ENCODE results near the gene TEX48.
A peak's percentile ranks its signal among the peaks of the same experiment; 100 is the strongest.

Gene TEX48

DNA sequence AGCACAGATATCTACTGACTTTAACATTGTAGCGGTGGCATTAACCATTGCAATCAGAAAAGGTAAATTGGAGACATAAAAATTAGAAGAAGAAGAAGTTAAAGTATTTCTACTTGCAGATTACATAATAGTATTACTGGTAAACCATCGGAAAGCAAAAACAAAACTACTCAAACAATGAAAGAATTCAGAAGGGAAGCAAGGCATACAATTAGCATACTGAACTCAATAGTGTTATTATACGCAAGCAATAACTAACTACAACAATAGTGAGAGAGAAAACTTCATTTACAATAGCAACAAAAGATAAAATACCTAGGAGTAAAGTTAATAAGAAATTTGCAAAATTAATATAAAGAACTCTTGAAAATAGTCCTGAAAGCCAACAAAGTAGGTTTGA lies 17.8 kb downstream of the TEX48 start:
- H3K9me3 ChIP-seq (ENCODE audit: severe bottlenecking): no peaks in the 10 kb centered on the region
- no peaks in the 10 kb centered on the region for H3K27me3 ChIP-seq (ENCODE audit: insufficient read depth, low read depth, severe bottlenecking)
- no peak overlapping the region for H3K4me3 ChIP-seq (ENCODE audit: low read depth, low read length)
- TF ChIP-seq, protein P1, sequence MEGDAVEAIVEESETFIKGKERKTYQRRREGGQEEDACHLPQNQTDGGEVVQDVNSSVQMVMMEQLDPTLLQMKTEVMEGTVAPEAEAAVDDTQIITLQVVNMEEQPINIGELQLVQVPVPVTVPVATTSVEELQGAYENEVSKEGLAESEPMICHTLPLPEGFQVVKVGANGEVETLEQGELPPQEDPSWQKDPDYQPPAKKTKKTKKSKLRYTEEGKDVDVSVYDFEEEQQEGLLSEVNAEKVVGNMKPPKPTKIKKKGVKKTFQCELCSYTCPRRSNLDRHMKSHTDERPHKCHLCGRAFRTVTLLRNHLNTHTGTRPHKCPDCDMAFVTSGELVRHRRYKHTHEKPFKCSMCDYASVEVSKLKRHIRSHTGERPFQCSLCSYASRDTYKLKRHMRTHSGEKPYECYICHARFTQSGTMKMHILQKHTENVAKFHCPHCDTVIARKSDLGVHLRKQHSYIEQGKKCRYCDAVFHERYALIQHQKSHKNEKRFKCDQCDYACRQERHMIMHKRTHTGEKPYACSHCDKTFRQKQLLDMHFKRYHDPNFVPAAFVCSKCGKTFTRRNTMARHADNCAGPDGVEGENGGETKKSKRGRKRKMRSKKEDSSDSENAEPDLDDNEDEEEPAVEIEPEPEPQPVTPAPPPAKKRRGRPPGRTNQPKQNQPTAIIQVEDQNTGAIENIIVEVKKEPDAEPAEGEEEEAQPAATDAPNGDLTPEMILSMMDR (IDR thresholded peaks at IDR 0.05; ENCODE audit: low read depth, low read length): no peak
- no peaks in the 10 kb centered on the region for H3K36me3 ChIP-seq
- DNase-seq: no peak
- H3K27ac ChIP-seq: no peak overlapping the region

DNA sequence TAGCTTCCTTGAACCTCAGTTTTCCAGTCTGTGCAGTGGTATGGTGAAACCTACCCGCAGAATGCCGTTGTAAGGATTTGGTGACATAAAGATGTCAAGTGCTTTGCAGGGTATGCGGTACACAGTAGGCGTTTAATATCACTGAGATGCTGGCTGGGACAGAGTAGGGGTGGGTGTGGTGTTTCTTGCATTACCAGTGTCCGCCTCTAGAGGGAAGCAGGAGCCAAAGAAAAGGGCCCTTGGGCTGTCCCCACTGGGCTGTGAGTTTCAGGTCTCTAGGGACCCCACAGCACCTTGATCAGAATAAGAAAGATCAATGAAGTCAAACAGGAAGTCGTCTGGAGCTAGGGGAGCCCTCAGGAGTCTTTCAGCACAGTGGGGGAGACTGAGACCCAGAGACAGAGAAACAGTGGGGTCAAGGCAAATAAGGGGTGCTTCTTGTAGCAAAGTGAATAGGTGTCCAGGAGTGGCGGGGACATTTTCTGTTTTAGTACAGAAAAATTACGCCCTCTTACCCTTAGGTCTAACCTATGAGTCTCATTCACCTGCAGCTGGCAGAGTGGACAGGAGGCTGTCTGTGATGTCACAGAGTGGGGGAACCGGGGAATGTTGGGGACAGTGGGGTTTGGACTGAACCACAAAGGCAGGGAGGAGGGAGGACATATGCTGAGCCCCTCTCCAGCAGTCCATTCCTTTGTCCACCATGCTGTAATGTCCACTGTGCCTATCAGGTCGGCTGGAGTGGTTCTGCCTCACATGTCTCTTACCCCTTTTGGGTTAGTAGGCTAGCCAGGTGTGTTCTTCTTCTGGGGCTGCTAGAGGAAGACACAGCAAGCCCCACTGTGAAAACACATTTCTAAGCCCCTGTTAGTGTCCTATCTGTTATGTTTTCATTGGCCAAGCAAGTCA lies 19.7 kb downstream of the TEX48 start:
- Histone ChIP-seq H3K36me3 (no peaks in the 10 kb centered on the region), H3K9me3 (ENCODE audit: severe bottlenecking) (no peaks in the 10 kb centered on the region), H3K4me3 (ENCODE audit: low read depth, low read length) (no peak overlapping the region), H3K27ac (no peak overlapping the region), H3K27me3 (ENCODE audit: insufficient read depth, low read depth, severe bottlenecking) (no peaks in the 10 kb centered on the region)
- DNase-seq: peak; percentile 80
- TF ChIP-seq, protein P1 (IDR thresholded peaks at IDR 0.05; ENCODE audit: low read depth, low read length): peak; percentile 92

DNA sequence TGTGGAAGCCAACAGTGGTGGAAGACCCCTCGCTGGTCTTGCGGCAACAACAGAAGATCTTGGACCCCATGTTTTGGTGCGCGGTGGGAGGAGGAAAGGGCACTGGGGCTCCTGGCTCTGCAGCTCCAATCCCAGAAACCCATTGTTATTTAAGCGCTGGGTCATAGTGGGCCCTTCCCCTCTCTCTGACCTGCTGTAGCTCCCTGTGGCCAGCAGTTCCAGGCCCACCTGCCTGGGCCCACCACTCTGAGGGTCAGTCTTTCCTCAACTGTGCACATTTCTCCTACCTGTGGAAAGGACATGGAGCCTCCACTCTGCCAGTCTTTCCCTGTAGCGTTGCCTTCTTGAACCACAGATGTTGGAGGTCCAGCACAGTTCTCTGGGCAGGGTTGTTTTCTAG lies 24.3 kb downstream of the TEX48 start, which contains the start of gene TEX53:
TSS of gene TEX53 (minus strand) at position 101 of the 400 bp plus-strand sequence. CDS start at position 70, 31 bp downstream.
- Histone ChIP-seq H3K9me3 (ENCODE audit: severe bottlenecking) (no peaks in the 10 kb centered on the region), H3K4me3 (ENCODE audit: low read depth, low read length) (no peak within 1 kb of the TSS), H3K27me3 (ENCODE audit: insufficient read depth, low read depth, severe bottlenecking) (no peaks in the 10 kb centered on the region), H3K27ac (no peak within 1 kb of the TSS), H3K36me3 (no peaks in the 10 kb centered on the region)
- DNase-seq: no peak
- TF ChIP-seq, protein P1 (IDR thresholded peaks at IDR 0.05; ENCODE audit: low read depth, low read length): no peak

DNA sequence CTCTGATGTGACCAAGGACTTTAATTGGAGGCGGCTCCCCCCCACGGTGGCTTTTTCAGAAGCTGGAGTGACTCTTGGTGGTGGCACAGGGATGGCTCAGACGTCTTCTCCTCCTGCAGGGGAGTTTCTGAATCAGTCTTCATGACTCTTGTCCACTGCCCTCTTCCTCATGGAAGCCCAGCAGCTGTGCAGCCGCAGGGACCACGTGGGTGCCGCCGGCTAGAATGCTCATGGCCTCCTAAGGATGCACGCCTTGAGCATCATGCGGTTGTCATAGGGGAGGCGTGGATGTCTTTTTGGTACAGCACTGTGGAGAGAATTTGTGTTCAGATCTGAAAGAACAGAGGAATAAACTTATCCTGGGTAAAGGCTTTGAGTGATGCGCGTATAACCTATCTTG lies 25.7 kb downstream of the TEX48 start:
- H3K27ac ChIP-seq: no peak overlapping the region
- TF ChIP-seq, protein P1 (IDR thresholded peaks at IDR 0.05; ENCODE audit: low read depth, low read length): no peak
- no peak overlapping the region for H3K4me3 ChIP-seq (ENCODE audit: low read depth, low read length)
- no peaks in the 10 kb centered on the region for H3K9me3 ChIP-seq (ENCODE audit: severe bottlenecking)
- no peaks in the 10 kb centered on the region for H3K36me3 ChIP-seq
- no peaks in the 10 kb centered on the region for H3K27me3 ChIP-seq (ENCODE audit: insufficient read depth, low read depth, severe bottlenecking)
- no peak for DNase-seq

DNA sequence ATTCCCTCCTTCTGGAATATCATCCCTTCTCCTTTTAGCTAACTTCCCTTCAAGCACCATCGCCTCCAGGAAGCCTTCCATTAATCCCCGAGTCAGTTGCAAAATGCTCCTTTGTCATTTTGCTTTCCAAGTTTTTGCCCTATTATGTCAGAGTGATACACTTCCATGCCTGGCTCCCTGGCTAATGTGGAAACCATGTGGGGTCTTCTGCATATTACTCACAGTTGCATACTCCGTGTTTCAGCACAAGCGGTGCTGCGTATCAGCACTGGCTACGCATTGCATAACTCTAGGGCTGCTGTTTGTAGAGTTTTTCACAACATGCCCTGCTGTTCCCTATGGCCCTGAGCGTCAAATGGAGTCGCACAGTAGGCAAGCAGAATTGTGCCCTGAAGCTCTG lies 26.3 kb downstream of the TEX48 start:
- Histone ChIP-seq H3K9me3 (ENCODE audit: severe bottlenecking) (no peaks in the 10 kb centered on the region), H3K27ac (no peak overlapping the region), H3K4me3 (ENCODE audit: low read depth, low read length) (no peak overlapping the region), H3K36me3 (no peaks in the 10 kb centered on the region), H3K27me3 (ENCODE audit: insufficient read depth, low read depth, severe bottlenecking) (no peaks in the 10 kb centered on the region)
- TF ChIP-seq, protein P1 (IDR thresholded peaks at IDR 0.05; ENCODE audit: low read depth, low read length): no peak
- no peak for DNase-seq

All from WERI-Rb-1 (cell line).